Panc1 (cell line): ENCODE measurements around the gene CD22.

ENCODE experiments used
- POLR2AphosphoS5 ChIP-seq: IDR thresholded peaks from 2 replicates; pipeline ENCODE4 v1.6.1; 2012; ENCODE audit warnings: mild to moderate bottlenecking, low read depth, low read length, moderate library complexity
- SIN3A ChIP-seq: IDR thresholded peaks from 2 replicates; pipeline ENCODE4 v1.6.1; 2012; ENCODE audit warnings: low read depth, mild to moderate bottlenecking, low read length, moderate library complexity, borderline replicate concordance; ENCODE audit not compliant: insufficient read depth
- TCF7L2 ChIP-seq: IDR thresholded peaks from 2 replicates; pipeline ENCODE4 v1.6.1; 2011; ENCODE audit warnings: mild to moderate bottlenecking, low read depth, low read length, inconsistent platforms
- TF ChIP-seq, protein P1 (sequence below): fragments of 450-650 bp; IDR thresholded peaks from 2 replicates; pipeline ENCODE4 v1.5.1; 2017; ENCODE audit warnings: mild to moderate bottlenecking
- TF ChIP-seq, protein P2 (sequence below), 2 experiments: IDR thresholded peaks; 2 replicates each; pipeline ENCODE4 v1.6.1; 2011 to 2012; ENCODE audit warnings: low read depth in 2 of 2, control low read depth in 1 of 2, low read length in 1 of 2, mild to moderate bottlenecking in 1 of 2, moderate library complexity in 1 of 2; ENCODE audit not compliant: insufficient read depth in 1 of 2

- TF ChIP-seq POLR2AphosphoS5 (no peak), SIN3A (no peak), TCF7L2 (no peak)
- TF ChIP-seq, protein P1, sequence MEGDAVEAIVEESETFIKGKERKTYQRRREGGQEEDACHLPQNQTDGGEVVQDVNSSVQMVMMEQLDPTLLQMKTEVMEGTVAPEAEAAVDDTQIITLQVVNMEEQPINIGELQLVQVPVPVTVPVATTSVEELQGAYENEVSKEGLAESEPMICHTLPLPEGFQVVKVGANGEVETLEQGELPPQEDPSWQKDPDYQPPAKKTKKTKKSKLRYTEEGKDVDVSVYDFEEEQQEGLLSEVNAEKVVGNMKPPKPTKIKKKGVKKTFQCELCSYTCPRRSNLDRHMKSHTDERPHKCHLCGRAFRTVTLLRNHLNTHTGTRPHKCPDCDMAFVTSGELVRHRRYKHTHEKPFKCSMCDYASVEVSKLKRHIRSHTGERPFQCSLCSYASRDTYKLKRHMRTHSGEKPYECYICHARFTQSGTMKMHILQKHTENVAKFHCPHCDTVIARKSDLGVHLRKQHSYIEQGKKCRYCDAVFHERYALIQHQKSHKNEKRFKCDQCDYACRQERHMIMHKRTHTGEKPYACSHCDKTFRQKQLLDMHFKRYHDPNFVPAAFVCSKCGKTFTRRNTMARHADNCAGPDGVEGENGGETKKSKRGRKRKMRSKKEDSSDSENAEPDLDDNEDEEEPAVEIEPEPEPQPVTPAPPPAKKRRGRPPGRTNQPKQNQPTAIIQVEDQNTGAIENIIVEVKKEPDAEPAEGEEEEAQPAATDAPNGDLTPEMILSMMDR = no peak
- TF ChIP-seq, protein P2, sequence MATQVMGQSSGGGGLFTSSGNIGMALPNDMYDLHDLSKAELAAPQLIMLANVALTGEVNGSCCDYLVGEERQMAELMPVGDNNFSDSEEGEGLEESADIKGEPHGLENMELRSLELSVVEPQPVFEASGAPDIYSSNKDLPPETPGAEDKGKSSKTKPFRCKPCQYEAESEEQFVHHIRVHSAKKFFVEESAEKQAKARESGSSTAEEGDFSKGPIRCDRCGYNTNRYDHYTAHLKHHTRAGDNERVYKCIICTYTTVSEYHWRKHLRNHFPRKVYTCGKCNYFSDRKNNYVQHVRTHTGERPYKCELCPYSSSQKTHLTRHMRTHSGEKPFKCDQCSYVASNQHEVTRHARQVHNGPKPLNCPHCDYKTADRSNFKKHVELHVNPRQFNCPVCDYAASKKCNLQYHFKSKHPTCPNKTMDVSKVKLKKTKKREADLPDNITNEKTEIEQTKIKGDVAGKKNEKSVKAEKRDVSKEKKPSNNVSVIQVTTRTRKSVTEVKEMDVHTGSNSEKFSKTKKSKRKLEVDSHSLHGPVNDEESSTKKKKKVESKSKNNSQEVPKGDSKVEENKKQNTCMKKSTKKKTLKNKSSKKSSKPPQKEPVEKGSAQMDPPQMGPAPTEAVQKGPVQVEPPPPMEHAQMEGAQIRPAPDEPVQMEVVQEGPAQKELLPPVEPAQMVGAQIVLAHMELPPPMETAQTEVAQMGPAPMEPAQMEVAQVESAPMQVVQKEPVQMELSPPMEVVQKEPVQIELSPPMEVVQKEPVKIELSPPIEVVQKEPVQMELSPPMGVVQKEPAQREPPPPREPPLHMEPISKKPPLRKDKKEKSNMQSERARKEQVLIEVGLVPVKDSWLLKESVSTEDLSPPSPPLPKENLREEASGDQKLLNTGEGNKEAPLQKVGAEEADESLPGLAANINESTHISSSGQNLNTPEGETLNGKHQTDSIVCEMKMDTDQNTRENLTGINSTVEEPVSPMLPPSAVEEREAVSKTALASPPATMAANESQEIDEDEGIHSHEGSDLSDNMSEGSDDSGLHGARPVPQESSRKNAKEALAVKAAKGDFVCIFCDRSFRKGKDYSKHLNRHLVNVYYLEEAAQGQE (IDR thresholded peaks at IDR 0.05; ENCODE audit: insufficient read depth in 1 of 2, low read depth in 2 of 2, low read length in 1 of 2) = no peak
Observed at GRCh38 chr19:35285095-35285449, 43.9 kb upstream of the CD22 start.
